GM21526 (cell line): ENCODE data around the gene SPEF2.

Experiments
- ATAC-seq: cut with Tn5 transposase; IDR thresholded peaks from one replicate; pipeline ENCODE4 v1.9.1; 2021; ENCODE audit warnings: moderate library complexity; ENCODE audit not compliant: unreplicated experiment, low FRiP score

The SPEF2 gene

GRCh38 chr5:35776757-35777156 is 159.1 kb downstream of the SPEF2 start:
- no peak for ATAC-seq

GRCh38 chr5:35777358-35778087 is 159.9 kb downstream of the SPEF2 start:
- ATAC-seq, result peak; percentile 78

DNA sequence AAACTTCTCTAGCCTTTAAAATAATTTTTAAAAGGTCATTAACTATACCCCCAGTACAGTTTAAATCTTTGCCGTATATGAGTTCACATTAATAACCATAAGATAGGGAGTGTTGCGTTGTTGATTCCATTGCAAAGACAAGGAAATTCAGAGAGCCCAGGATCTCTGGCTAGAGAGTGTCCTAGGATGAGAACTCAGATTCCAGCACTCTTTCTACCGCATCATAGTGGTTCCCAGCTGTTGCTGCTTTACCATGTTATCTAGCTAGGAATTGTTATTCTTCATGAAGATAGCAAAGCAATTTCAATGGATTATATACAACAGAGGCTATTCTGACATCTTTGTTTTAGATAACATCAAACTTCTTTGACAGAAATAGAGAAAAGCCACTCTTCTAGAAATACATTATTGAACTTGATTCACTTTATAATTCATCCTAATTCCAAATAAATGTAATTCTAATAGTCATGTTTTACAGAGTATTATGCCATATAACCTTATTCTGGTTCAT is 160.7 kb downstream of the SPEF2 start:
- ATAC-seq, result no peak

- no peak for ATAC-seq
These were observed 162.6 kb downstream of the SPEF2 start for GRCh38 chr5:35780236-35780635.

- no peak for ATAC-seq
These were observed 163.6 kb downstream of the SPEF2 start for GRCh38 chr5:35781181-35781790.

DNA sequence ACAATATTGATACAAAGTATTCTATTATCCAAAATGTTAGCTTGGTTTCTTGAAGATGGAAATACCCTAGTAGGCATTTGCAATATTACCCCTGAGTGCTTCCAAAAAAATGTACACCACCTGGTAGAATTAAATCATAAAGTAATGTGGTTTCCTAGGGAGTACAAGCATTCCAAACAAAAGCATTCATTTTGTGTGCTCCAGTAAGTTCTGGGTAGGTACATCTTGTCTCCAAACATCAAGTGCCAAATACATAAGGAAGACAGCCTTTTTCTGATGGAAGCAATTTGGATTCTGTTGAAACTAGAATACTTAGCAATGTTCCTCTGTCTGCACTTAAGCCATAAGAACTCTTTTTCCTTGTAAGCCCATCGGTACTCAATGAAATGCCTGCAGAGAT is 165.9 kb downstream of the SPEF2 start:
- ATAC-seq, result no peak

GRCh38 chr5:35785601-35786085 is 168.0 kb downstream of the SPEF2 start:
- no peak for ATAC-seq

GRCh38 chr5:35788724-35789123 is 171.1 kb downstream of the SPEF2 start:
- ATAC-seq, result no peak

GRCh38 chr5:35789732-35790456 is 172.2 kb downstream of the SPEF2 start:
- ATAC-seq, result no peak

DNA sequence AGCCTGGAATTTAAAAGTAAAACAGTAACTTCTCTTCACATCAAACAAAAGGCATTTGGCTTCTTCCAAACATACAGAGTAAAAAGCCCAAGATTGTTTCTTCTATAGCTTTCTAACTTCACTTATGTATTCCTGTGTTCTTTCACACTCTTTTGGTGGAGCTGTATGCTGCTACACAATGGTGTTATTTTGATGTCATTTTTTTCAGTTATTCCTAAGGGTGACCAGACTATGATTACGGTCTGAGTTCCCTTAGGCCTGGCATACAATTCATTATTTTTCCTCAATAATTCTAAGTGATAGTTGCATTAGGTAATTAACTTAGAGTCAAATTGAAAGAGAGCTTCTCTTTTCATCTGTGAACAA is 172.8 kb downstream of the SPEF2 start:
- no peak for ATAC-seq

DNA sequence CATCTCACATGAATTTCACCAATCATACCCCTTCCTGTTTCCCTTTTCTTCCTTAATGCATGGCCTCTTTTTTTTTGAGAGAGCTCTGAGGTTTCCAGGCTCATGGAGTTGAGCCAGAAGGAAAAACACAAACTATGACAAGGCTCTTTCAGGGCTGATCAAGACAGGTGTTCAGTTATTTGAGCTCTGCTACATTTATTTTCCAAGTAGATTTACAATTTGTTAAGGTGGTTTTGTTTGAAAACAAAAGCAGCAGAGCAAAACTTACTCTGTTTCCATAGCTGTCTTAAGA is 176.6 kb downstream of the SPEF2 start:
- ATAC-seq, result no peak

GRCh38 chr5:35794684-35795375 is 177.2 kb downstream of the SPEF2 start:
- no peak for ATAC-seq

DNA sequence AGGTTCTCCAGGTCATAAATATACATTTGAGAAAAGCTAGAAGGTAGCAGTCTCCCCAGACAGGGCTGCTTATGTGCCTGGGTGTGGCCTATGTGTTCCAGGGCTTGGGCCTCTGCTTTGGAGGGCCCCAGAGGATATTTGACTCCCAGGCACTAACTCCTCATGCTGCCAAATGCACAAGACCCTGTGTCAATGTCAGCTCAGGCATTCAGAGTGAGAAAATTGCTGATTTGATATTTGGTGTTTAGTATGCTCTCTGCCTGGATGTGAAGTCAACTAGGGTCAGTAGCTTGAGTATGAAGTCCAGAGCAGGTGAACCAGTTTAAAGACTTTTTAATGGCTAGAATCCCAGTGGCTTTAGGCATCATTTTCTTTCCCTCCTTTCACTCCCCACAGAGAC is 181.5 kb downstream of the SPEF2 start:
- ATAC-seq, result no peak

GRCh38 chr5:35799753-35800152 is 182.1 kb downstream of the SPEF2 start:
- no peak for ATAC-seq

DNA sequence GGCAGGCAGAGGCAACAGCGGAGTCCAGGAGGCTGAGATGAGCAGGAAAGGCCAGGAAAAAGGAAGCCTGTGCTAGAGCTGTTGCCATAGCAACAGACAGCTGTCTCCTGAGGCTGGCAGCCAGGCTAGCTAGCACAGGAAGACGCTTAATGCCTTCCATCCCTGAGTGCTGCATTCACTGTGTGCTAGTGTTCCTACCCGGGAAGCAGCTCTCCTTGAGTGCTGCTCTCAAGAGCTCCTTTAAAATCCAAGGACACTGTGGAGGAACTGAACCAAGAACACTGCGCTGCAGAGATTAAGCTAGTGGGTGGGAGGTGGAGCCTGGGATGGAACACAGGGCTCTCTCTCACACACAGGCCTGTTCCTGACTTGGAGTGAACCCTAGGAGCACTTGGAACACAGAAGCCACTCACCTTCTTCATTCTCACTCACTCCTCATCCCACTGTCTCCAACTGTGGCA is 185.6 kb downstream of the SPEF2 start:
- ATAC-seq, result no peak

GRCh38 chr5:35804201-35804653 is 186.6 kb downstream of the SPEF2 start:
- ATAC-seq, result no peak

DNA sequence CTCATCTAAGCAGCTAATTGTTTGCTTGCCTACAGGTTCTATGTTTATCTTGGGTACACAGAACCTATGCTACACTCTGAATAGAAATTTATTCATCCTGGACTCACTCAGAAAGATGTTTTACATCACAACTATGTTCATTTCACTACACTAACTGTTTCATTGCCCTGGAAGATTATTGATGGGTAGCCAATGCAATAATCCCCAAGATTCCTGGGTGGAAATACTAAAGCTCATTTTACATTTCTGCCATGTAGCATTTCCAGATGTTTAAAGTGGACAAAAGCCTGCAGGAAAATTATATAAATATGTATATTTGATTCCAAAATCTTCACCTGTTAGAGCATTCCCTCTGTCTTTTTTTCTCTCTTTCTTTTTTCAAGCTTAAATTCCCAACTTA is 187.2 kb downstream of the SPEF2 start:
- ATAC-seq, result no peak

DNA sequence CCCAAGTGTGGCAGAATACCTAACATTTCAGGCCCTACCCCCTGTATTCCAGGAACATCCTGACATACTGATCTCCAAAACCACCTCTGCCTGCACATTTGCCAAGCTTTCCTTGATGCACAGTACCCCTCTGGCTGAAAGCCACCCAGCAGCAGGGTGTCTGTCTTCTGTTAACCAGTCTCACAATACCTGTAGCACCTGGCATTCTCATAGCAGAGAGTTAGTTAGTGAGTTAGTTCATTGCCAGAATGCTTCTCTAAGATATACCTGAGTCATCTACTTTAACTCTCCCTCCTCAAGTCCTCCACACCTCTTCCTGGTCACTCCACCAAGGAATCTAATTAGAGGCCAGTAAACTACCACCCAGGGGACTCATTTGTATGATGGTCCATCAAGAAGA is 192.9 kb downstream of the SPEF2 start:
- no peak for ATAC-seq

GRCh38 chr5:35811108-35811741 is 193.6 kb downstream of the SPEF2 start:
- no peak for ATAC-seq

- ATAC-seq, result no peak
These were observed 195.9 kb downstream of the SPEF2 start for GRCh38 chr5:35813521-35813920.
